SKM-1 (cell line): ENCODE data around the gene UTY.
A peak's percentile ranks its signal among the peaks of the same experiment; 100 is the strongest.

Experiments
- DNase-seq: peaks from one replicate; lab custom pipeline; 2025; ENCODE audit not compliant: unreplicated experiment; lab: John Stamatoyannopoulos, UW

Gene UTY

DNA sequence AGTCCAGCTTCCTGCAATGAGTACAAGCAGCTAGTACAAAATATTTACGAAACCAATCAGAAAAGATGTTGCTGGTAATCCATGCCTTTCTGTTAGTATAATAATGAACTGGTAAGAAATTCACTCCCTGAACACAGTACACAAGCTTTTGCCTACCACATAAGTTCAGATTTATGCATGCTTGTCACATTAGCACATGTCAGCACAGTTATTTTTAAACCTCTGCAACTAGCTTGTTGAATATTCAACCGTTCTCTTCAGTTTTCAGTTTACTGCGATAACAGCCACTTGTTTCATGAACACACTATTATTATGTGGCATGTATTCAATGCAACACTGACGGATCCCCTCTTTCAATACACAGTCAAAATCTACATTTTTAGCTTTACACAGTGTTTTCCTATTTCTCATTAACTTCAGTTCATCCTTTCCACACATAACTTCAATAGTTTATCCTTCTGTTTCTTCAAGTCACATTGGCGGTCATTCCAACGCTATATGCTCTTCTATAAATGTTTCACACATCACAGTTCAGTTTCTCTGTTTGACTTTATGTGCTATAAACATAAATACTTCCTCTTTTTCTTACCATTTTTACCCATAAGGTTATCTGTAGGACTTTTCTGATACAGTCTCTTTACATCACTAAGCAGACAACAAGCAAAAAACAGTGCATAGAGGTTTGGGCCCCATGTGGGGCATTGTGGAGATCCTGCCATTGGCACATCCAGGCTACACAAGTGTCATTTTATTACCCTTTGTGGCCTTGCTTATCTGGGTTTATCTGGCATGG is 62.8 kb downstream of the UTY start:
- DNase-seq, result no peak

GRCh38 chrY:13415556-13415955 is 64.3 kb downstream of the UTY start:
- DNase-seq, result no peak

- DNase-seq, result no peak
These were observed 81.0 kb downstream of the UTY start for GRCh38 chrY:13398876-13399275.

DNA sequence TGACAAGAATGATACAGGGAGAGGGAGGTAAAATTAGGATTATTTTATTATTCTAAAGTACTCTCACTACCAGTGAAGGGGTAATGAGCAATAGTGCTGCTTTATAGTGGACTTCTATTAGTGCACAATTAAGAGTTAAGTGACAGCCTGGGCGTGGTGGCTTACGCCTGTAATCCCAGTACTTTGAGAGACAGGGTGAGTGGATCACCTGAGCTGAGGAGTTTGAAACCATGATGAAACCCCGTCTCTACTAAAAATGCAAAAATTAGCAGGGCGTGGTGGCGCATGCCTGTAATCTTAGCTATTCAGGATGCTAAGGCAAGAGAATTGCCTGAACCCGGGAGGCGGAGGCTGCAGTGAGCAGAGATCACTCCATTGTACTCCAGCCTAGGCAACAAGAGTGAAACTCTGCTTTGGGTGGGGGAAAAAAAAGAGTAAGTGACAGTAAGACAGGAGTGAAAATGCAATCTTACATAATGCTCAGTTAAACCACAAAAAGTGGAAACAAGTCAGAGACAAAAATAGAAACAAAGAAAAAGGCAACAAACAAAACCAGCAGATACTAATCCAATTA is 98.6 kb downstream of the UTY start:
- DNase-seq, result peak; percentile 3

DNA sequence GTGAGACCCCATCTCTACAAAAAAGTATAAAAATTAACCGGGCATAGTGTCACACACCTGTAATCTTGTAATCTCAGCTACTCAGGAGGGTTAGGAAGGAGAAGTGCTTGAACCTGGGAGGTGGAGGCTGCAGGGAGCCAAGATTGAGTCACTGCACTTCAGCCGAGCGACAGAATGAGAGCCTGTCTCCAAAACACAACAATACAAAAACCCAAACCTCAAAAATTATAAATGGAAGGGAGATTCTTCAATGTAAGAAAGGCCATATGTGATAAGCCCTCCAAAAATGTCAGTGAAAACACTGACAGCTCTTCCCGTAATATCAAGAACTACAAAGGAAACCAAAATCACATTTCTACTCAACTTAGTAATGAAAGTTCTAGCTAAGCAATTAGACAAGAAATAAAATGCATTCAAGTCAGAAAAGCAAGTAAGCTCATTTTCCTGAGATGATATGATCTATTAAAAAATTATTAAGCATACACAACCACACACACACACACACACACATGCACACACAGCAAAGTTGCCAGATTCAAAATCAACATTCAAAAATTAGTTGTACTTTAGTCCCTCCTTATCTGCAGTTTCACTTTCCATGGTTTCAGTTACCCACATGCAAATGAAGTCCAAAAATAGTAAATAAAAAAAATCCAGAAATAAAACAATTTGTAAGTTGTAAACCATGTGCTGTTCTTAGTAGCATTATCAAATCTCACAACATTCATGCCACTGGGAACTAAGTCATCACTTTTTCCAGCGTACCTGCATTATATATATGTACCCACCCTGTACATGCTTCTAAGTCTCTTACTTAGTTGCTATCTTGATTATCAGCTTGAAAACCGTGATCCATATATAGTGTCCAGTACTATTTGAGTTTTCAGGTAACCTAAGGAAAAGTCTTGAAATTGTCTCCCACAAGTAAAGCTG is 108.7 kb downstream of the UTY start:
- DNase-seq, result no peak

DNA sequence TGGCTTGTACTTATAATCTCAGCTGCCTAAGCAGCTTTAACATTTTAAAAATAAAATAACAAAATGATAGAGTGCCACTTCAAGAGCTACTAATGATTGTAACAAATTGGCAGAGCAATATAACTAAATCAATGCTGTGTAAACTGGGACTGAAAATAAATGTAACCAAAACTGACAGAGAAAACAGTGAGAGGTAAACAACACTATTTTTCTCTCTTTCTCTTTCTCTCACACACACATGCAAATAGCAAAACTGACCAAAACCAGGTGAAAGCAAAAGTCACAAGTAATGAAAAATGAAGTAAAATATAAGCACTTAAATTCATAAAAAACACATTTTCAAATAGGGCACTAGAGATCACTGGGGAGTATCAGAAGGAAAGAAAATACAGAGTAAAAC is 109.6 kb downstream of the UTY start:
- DNase-seq, result no peak

DNA sequence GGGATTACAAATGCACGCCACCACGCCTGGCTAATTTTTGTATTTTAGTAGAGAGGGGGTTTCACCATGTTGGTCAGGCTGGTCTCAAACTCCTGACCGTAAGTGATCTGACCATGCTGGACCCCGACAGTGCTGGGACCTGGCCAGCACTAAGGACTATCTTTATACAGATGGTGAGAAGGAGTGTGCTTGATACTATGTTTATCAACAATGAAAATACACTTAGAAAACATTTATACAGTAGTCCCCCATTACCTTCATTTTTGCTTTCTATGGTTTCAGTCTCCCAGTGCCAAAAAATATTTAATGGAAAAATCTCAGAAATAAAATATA is 111.4 kb downstream of the UTY start:
- no peak for DNase-seq

GRCh38 chrY:13363641-13364040 is 116.2 kb downstream of the UTY start:
- peak; percentile 2 for DNase-seq

- DNase-seq, result no peak
These were observed 117.2 kb downstream of the UTY start for GRCh38 chrY:13362662-13363061.

DNA sequence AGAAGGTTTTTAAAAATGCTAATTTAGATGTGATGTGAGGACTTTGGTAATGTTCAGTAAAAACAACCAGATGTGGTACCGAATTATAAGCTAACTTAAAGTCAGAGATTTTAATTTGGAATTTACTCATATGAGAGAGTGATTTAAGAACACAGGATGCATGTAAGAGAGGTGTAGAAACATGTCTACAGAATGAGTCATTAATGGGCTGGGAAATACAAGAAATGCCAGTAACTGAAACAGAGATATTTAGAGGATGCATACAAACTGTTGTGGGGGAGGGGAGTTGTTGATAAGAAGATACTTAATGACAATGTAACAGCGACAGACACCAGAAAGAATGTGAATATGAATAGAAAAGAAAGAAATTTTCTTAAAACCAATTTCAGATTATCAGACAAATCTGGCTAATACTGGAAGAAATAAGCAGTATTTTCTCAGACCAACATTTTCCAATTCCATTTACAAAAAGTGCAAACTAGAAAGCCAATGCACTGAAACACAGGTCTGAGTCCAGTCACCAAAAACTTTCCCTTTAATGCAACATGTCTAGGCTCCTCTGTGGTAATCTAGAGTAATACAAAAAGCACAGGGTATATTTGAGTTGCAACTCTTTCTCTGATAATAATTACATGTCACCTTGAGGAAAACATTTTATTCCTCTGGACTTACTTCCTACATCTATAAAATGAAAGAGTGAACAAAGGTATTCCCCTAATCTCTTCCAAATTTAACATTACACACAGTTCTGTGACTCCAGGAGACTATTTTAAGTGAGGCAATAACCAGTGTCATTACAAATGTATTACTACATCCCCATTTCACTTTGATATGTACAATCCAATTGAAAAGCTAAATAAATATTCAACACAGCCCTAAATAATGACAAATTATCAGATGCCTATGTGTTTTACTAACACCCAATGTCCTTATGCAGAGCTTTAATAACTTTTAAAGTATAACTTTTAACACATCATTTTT is 117.9 kb downstream of the UTY start:
- no peak for DNase-seq

- DNase-seq, result no peak
These were observed 128.4 kb downstream of the UTY start for GRCh38 chrY:13351443-13351842.

GRCh38 chrY:13347106-13347505 is 132.7 kb downstream of the UTY start:
- peak; percentile 30 for DNase-seq

GRCh38 chrY:13345549-13345948 is 134.3 kb downstream of the UTY start:
- no peak for DNase-seq

- DNase-seq, result no peak
These were observed 136.4 kb downstream of the UTY start for GRCh38 chrY:13343307-13343946.

GRCh38 chrY:13339939-13340338 is 139.9 kb downstream of the UTY start:
- no peak for DNase-seq

DNA sequence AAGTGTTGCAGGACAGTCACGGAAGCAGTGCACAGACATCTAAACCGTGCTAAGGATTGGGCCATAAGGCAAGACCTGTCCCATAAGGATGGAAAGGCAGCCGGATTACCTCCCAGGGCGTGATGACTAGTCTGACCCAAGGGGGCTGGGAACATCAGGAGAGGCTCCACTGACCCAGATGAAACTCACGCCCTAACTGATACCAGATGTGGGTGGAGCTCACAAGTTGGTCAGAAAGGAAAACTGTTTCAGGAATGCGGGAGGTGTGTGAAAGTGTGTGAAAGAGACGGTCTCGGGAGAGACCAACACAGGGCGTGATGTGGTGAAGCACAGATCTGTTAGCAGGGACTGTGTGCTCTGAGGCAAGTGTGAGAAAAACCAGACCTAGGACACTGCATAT is 140.5 kb downstream of the UTY start:
- DNase-seq, result no peak

GRCh38 chrY:13338711-13339110 is 141.1 kb downstream of the UTY start:
- DNase-seq, result no peak

DNA sequence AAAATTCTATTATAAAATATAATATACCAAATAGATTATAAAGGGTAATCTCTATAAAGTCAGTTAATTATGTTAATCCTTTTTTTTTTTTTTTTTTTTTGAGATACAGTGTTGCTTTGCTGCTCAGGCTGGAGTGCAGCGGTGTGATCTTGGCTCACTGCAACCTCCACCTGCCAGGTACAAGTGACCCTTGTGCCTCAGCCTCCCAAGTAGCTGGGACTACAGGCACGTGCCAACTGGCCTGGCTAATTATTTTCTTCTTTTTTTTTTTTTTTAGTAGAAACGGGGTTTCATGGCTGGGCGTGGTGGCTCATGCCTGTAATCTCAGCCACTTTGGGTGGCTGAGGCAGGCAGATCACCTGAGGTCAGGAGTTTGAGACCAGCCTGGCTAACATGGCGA is 141.9 kb downstream of the UTY start:
- DNase-seq, result no peak

DNA sequence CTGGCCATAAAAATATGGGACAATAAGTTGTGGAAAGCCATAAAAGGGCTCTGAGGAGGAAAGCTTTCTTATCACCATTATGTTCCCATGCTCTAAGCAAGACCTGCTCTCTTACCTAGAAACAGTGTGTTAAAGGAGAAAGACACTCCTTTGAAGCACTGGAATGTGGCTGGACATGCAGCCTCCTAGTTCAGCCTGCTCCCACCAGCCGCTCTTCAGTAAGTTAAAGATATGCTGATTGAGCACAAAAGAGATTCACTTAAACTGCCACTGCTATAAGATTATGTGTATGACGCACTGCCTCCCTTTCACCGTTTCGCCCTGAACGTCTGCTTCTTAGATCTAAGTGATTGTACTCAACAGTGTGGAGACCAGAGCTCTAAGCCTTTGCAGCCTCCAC is 146.0 kb downstream of the UTY start:
- DNase-seq, result no peak

- no peak for DNase-seq
These were observed 149.2 kb downstream of the UTY start for GRCh38 chrY:13330651-13331050.
